ENCODE measurements around the gene CFAP119. TPM values are rescaled to one million over a fixed set of nuclear protein-coding genes. Genes with fewer than 3 reads are reported as not detected.
A peak's percentile ranks its signal among the peaks of the same experiment; 100 is the strongest.

CFAP119 gene
- total RNA-seq, 1 experiment from 2014 or later, result 2.4 TPM

DNA sequence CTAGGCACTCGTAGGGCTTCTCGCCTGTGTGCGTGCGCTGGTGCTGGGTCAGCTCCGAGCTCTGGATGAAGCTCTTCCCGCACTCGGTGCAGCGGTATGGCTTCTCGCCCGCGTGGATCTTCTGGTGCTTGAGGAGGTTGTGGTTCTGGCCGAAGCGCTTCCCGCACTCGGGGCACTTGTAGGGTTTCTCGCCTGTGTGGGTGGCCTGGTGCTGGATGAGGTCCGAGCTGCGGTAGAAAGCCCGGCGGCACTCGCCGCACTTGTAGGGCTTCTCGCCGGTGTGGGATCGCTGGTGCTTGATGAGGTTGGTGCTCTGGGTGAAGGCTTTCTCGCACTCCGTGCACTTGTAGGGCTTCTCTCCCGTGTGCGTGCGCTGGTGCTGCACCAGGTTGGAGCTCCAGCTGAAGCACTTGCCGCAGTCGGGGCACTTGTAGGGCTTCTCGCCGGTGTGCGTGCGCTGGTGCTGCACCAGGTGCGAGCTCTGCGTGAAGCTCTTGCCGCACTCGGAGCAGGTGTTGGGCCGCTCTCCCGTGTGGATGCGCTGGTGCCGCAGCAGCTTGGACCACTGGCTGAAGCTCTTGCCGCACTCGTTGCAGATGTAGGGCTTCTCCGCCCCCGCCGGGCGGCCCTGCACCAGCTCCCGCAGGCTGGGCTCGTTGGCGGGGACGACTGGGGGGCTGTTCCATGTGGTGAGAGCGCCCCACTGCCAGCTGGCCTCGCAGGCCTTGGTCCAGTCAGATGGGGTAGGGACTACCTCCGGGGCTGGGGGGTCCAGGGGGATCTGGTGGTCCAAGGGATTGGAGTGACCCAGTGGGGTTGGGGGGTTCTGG lies 21.6 kb upstream of the CFAP119 start:
- DNase-seq (ENCODE audit: low spot score), result no peak
- in situ Hi-C loops (cut with HindIII; ENCODE audit: low sequenced_read_pairs), result loop anchor here (5.0 kb wide), 1 partner anchor 104 kb away; no protein-coding TSS in a partner anchor

DNA sequence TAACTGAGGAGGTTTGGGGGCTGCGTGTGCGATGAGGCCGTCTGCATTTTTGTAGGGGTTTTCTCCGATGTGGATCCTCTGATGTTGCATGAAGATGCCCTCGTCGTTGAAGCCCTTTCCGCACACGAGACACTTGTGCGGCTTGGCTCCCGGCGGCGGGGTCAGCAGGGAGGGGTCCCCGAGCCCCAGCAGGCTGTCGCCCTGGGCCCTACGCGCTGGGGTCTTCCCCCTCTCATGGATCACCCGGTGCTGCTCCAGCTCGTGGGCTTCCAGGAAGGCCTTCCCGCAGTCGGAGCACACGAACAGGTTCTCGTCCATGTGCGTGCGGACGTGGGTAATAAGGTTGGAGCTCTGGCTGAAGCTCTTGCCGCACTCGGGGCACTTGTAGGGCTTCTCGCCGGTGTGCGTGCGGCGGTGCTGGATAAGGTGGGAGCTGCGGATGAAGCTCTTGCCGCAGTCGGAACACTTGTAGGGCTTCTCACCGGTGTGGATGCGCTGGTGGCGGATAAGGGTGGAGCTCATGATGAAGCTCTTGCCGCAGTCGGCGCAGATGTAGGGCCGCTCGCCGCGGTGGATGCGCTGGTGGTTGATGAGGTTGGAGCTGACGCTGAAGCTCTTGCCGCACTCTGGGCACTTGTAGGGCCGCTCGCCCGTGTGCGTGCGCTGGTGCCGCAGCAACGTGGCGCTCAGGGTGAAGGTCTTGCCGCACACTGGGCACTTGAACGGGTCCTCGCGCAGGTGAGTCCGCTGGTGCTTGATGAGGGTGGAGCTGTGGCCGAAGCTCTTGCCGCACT lies 20.8 kb upstream of the CFAP119 start:
- in situ Hi-C loops (cut with HindIII; ENCODE audit: low sequenced_read_pairs), result loop anchor here (5.0 kb wide), 1 partner anchor 105 kb away; no protein-coding TSS in a partner anchor
- DNase-seq (ENCODE audit: low spot score), result no peak

DNA sequence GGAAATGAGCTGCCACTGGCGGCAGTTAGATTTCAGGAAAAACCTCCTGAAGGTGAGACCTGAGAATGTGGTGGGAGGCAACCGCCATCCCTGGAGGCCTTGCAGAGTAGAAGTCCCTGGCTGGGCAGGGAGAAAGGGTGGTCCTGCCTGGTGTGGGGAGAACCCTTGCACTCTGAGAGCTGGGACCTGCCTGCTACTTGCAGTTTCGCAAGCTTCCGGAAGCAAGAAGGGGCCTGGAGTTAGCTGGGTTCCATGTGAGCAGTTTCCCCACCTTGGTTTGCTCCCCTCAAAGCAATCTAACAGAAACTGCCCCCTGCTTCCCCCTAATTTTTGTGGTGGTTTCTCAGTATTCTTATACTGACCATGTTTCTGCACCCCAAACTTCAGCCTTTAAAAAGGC lies 18.7 kb upstream of the CFAP119 start:
- no peak for DNase-seq (ENCODE audit: low spot score)
- in situ Hi-C loops (cut with HindIII; ENCODE audit: low sequenced_read_pairs), result loop anchor here (5.0 kb wide), 1 partner anchor 107 kb away; no protein-coding TSS in a partner anchor

DNA sequence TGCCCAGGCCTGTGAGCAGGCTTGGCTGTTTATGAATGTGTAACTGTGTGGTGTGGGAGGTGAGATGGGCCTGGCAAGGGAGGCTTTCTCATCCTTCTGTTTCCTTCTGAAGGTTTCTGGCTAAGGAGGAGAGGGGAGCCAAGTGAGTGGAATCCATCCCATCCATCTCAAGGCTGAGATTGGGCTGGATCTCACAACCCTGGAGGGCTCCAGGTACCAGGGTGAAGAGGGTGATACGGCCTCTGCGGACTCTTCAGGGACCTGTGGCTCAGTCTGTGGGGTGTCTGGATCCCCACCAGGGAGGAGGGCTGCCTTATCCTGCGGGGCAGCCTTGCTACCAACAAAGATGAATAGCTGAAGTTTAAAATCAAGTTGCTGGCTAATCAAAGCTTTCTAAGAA lies 18.2 kb upstream of the CFAP119 start:
- in situ Hi-C loops (cut with HindIII; ENCODE audit: low sequenced_read_pairs), result loop anchor here (5.0 kb wide), 1 partner anchor 107 kb away; no protein-coding TSS in a partner anchor
- DNase-seq (ENCODE audit: low spot score), result no peak

DNA sequence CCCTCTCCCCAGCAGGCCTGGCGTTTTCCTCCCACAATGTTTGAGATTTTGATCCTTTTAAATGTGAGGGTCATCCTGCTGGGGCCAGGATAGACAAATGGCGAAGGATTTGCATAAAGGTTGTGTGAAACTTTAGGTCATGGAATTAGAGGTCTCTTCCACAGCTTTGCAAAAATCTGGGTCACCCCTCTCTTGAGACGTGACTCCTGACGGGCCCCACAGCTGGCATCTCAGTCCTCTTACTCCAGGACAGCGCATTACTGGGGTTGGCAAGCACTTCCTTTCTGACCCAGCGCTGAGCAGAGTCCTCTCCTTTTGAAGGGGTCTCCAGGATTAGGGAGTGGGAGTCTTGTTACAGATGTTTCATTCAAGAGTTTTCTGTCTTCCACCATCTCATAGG lies 17.7 kb upstream of the CFAP119 start:
- in situ Hi-C loops (cut with HindIII; ENCODE audit: low sequenced_read_pairs), result no loop called here
- DNase-seq (ENCODE audit: low spot score), result no peak

DNA sequence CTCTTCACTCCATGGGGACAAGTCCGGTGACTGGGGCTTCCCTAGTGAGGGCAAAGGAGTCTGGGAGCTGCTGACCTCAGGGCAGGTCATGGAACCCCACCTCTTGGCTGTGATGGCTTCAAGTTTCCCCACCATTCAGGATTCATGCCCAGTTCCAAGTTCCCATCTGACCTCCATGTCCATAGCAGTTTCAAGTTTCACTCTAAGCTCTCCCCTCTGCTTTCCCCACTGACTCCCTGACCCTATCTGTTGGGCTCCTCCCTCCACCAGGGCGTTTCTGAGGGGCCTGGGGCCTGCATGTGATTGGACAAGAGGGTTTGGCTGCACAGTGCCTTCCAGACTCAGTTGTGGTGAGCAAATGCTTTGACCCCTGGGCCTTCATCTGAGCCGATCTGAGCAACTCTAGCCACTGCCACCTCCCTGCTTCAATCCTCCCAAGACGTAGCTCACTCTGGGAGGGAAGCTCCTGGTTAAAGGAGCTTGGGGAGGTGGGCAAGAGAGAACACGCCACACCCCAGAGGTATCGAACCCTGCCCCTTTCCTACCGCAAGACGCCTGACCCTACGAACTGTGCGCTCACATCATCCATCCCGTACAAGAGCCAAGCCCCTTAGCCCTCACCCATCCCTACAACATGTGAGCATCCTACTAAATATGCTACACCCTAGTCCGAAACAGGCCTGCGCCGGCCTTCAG lies 16.8 kb upstream of the CFAP119 start:
- in situ Hi-C loops (cut with HindIII; ENCODE audit: low sequenced_read_pairs), result no loop called here
- no peak for DNase-seq (ENCODE audit: low spot score)

DNA sequence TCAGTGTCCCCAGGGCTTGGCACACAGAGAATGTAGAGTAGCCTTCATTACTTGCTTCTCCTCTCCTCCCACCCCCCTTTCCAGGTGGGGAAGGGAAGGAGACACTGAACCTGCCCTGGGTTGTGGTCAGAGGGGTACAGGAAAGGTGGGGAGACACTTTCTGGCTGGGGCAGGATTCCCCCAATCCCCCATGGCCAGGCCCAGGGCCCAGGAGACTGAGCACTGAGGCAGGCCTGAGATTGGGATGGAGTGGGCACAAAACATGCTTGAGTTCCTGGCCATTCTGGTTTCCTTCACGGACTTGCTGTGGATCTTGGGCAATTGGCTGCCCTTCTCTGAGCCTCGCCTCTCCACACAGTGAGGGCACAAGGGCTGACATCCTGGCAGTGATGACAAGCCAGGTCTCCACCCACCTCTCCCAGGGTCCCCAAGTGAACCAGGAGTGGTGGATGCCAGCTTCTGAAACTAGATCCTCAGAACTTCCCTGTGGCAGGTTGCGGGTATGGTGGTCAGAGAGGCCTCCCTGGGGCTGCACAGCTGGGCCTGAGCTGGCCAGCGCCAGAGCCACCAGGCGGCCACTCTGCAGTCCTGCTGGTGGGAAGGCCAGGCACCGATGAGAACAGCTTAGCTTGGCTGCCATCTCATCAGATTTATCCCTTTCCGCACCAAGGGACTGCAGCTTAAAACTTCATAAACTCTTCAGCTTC lies 15.9 kb upstream of the CFAP119 start:
- DNase-seq (ENCODE audit: low spot score), result no peak
- in situ Hi-C loops (cut with HindIII; ENCODE audit: low sequenced_read_pairs), result no loop called here

DNA sequence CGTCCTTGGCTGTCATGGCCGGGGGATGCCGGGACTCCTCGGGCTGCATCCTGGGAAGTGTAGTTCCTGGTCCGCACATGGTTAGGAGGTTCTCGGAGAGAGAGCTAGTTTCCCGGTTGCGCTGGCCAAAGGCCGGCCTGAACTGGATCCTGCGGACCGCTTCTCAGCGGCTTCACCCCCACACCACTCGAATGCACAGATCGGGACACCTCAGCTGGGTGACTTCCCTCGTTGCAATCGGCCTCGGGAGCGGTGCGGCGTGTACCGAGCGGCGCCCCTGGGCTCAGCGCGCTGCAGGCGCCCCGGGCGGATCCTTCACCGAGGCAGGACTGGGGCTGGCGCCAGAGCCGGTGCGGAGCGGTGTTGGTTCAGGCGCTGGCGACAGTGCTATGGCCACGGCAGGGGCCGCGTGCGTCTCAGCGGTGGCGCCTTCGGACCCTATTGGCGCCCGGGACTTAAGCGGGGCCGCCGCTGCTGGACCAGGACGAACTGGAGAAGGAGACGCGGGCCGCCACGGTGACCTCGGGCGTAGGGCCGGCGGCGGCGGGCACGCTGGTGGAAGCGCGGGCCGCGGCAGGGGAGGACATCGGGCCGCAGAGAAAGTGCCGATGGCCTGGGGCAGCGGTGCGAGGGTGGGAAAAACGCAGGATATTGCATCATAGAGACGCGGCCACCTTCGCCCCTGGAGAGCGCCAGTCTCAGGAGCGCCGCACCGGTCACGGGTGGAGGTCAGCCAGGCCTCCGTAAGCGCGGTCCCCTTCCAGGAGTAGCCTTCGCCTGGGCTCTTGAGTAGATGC lies 13.7 kb upstream of the CFAP119 start:
- DNase-seq (ENCODE audit: low spot score), result peak; percentile 89
- in situ Hi-C loops (cut with HindIII; ENCODE audit: low sequenced_read_pairs), result no loop called here

DNA sequence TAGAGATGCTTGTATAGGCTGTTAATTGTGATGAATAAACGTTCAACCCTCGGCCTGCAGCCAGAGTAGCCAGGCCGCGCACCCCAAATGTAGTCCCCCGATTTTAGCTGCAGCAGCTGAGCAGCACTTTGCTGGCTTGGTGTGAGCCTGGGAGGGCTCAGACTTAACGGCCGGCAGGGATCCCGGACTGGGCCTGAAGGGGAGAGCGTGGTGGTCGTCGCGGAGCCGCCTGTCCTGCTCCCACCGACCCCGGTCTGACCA lies 13.2 kb upstream of the CFAP119 start:
- no peak for DNase-seq (ENCODE audit: low spot score)
- in situ Hi-C loops (cut with HindIII; ENCODE audit: low sequenced_read_pairs), result no loop called here

DNA sequence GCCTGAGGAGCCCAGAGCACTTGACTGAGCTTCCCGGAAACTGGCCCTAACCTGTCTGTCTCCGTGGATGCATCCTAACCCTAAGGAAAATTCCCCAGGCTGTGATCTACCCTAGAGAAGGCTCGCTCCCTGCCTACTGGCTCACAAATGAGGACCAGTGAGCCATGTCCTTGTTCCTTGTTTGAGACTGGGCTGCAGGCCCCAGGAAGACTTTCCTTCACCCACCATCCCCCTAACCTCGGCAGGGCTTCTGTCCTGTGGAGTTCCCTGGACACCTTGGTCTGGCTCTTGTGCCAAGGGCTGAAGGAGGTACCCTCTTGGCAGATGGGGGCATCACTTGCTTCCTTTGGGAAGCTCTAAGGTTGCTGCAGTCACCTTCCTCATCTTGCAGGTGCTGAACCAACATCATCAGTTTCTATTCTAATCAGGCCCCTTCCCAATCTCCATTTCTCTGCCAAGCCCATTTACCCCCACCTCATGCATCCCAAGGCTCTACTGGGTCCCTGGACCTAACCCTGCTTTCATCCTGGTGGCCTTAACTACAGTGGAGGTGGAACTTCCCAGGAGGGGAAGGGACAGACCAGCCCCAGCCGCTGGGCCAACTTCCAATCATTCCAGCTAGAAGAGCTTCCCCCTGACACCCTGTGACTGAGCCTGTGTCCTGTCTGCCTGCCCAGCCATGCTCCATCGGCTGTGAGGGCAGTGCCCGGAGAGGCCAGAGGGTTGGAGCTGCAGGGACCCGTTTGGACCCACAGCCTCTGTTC lies 12.7 kb upstream of the CFAP119 start:
- no peak for DNase-seq (ENCODE audit: low spot score)
- in situ Hi-C loops (cut with HindIII; ENCODE audit: low sequenced_read_pairs), result no loop called here

DNA sequence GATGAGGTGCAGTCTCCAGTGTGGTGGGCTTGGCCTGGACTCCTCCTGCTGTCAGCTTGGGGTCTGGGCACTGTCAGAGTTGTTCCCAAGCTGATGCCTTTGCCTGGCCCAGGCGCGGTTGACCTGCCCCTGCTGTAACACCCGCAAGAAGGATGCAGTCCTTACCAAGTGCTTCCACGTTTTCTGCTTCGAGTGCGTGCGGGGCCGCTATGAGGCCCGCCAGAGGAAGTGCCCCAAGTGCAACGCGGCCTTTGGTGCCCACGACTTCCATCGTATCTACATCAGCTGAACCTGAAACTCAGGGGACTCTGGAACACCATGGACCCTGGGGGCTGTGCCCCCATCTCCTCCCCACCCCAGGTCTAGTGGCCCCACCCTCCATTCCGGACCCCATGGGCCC lies 12.0 kb upstream of the CFAP119 start:
- no peak for DNase-seq (ENCODE audit: low spot score)
- in situ Hi-C loops (cut with HindIII; ENCODE audit: low sequenced_read_pairs), result no loop called here

DNA sequence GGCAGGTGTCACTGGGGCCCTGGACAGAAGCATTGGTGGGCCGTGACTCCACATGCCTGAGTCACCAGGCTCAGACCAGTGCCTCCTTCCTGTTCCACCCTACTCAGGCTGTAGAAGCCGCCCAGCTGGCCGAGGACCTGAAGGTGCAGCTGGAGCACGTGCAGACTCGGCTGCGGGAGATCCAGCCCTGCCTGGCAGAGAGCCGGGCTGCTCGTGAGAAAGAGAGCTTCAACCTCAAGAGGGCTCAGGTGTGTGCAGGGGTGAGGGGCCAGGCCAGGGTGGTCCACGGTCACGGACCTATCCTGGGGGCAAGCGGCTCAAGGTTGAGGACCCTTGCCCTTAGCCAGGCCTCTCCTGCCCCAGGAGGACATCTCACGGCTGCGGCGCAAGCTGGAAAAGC lies 9.9 kb upstream of the CFAP119 start:
- no peak for DNase-seq (ENCODE audit: low spot score)
- in situ Hi-C loops (cut with HindIII; ENCODE audit: low sequenced_read_pairs), result no loop called here

DNA sequence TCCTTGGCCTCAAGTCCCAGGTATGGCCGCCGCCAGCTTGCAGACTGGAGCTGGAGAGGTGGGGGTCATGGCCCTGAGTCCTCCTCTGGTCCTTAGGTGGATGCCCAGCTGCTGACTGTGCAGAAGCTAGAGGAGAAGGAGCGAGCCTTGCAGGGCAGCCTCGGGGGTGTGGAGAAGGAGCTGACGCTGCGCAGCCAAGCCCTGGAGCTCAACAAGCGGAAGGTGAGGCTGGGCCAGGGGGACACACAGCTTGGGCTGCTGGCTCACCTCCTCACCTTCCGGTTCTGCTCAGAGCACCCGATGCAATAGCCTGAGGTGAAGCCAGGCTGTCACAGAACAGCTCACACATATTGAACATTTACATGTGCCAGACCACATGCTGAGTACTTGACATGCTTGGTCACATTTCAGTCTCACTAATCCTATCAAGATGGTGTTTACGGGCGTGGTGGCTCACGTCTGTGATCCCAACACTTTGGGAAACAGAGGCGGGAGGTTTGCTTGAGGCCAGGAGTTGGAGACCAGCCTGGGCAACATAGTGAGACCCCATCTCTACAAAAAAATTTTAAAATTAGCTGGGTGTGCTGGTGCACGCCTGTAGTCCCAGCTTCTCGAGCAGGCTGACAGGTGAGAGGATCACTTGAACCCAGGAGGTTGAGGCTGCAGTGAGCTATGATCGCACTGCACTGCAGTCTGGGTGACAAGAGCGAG lies 7.7 kb upstream of the CFAP119 start:
- in situ Hi-C loops (cut with HindIII; ENCODE audit: low sequenced_read_pairs), result no loop called here
- DNase-seq (ENCODE audit: low spot score), result no peak

DNA sequence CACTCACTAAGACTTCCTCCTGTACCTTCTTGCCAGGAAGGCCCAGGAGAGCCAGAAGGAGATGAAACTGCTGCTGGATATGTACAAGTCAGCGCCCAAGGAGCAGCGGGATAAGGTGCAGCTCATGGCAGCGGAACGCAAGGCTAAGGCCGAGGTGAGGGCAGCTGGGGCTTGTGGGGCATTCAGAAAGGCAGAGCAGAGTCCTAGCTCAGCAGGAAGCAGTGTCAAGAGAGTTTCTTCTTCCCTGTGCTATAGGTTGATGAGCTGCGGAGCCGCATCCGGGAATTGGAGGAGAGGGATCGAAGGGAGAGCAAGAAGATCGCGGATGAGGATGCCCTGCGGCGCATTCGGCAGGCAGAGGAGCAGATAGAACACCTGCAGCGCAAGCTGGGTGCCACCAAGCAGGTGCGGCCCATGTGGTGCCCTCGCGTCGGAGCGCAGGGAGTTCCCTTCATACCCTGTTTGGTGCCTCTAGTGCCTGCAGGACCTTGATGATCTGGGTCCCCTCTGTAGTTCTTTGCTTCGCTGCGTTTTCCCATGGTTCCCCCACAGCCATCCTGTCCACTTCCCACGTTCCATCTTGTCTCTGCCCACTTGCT lies 6.8 kb upstream of the CFAP119 start:
- DNase-seq (ENCODE audit: low spot score), result no peak
- in situ Hi-C loops (cut with HindIII; ENCODE audit: low sequenced_read_pairs), result no loop called here

DNA sequence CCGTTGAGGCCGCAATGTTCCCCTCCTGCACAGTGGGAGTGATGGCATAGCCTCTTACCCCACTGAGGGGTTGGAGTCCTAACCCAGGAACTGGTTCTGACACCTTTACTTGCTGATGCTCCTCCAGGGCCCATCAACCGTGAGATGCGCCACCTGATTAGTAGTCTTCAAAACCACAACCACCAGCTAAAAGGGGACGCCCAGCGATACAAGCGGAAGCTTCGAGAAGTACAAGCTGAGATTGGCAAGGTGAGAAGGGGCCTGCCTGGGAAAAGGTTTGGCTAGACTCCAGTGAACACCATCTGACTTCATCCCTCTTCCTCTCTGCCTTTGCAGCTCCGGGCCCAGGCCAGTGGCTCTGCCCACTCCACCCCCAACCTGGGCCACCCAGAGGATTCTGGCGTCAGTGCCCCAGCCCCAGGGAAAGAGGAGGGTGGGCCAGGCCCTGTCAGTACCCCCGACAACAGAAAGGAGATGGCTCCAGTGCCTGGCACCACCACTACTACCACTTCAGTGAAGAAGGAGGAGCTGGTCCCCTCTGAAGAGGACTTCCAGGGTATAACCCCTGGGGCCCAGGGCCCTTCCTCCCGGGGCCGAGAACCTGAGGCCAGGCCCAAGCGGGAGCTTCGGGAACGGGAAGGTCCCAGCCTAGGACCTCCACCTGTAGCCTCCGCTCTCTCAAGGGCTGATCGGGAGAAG lies 6.1 kb upstream of the CFAP119 start:
- no peak for DNase-seq (ENCODE audit: low spot score)
- in situ Hi-C loops (cut with HindIII; ENCODE audit: low sequenced_read_pairs), result no loop called here

DNA sequence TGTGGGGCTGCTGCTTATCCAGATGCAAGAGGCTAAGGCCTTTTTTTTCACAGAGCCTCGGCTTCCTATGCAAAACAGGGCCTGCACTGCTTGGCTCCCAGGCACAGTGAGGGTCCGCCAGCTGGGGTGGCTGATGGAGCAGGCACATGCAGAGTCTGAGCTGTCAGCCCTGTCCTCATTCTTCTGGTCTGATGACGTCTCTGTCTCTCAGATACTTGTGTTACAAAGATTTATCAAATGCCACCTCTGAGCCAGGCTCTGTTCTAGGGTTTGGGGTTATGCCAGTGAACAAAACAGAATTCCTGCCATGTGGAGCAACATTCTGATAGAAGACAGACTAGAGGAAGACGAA lies 5.0 kb upstream of the CFAP119 start:
- DNase-seq (ENCODE audit: low spot score), result no peak
- in situ Hi-C loops (cut with HindIII; ENCODE audit: low sequenced_read_pairs), result no loop called here
